CD14-positive monocyte (primary cell): ENCODE data around the gene PRCD. TPM values are rescaled to one million over a fixed set of nuclear protein-coding genes. Genes with fewer than 3 reads are reported as not detected.

Experiments
- DNase-seq, 3 donors: peaks; one replicate each; pipeline ENCODE4 v3.0.0-alpha.2; 2011 to 2022
- H2AFZ ChIP-seq: 2 replicates; pipeline ENCODE4 v1.6.0; 2012; ENCODE audit warnings: mild to moderate bottlenecking, low read depth, low read length, inconsistent platforms; ENCODE audit not compliant: insufficient read depth, poor library complexity, severe bottlenecking
- H3K27ac ChIP-seq, 2 donors: 1 replicate in 1 of 2; 2 replicates in 1 of 2; pipeline ENCODE4 v1.5.1; 2012 to 2013; ENCODE audit warnings: low read length in 2 of 2, control low read depth in 1 of 2, inconsistent platforms in 1 of 2, low read depth in 1 of 2, mild to moderate bottlenecking in 1 of 2
- H3K27me3 ChIP-seq, 2 donors: one replicate each; pipeline versions ENCODE4 v1.6.0 to v1.6.1; 2011 to 2013; ENCODE audit warnings: low read length in 2 of 2; ENCODE audit not compliant: control insufficient read depth in 2 of 2, insufficient read depth in 2 of 2
- H3K36me3 ChIP-seq, 2 donors: replicated peaks in 1 of 2; 1 replicate in 1 of 2; 2 replicates in 1 of 2; pipeline versions ENCODE4 v1.5.1 to v1.6.1; 2012 to 2013; ENCODE audit warnings: low read length in 2 of 2, control low read depth in 1 of 2, inconsistent platforms in 1 of 2, mild to moderate bottlenecking in 1 of 2; ENCODE audit not compliant: insufficient read depth in 2 of 2, control insufficient read depth in 1 of 2
- H3K4me1 ChIP-seq, 2 donors: 1 replicate in 1 of 2; 2 replicates in 1 of 2; pipeline versions ENCODE4 v1.5.1 to v1.6.1; 2012 to 2013; ENCODE audit warnings: low read length in 2 of 2, control low read depth in 1 of 2, inconsistent platforms in 1 of 2, mild to moderate bottlenecking in 1 of 2, moderate library complexity in 1 of 2; ENCODE audit not compliant: insufficient read depth in 2 of 2, control insufficient read depth in 1 of 2
- H3K4me2 ChIP-seq: replicated peaks from 2 replicates; pipeline ENCODE3; 2012; ENCODE audit warnings: low read length, moderate library complexity, mild to moderate bottlenecking; ENCODE audit not compliant: poor library complexity, severe bottlenecking; ENCODE audit errors: extremely low read depth
- H3K4me3 ChIP-seq, 3 experiments: fragments of 200-600 bp in 1 of 3; sonication (generic) in 1 of 3; replicated peaks in 1 of 3; 1 replicate in 2 of 3; 2 replicates in 1 of 3; pipeline ENCODE4 v1.5.1; 2011 to 2013; ENCODE audit warnings: low read length in 3 of 3, mild to moderate bottlenecking in 3 of 3, control low read depth in 2 of 3, low read depth in 2 of 3, inconsistent platforms in 1 of 3, moderate library complexity in 1 of 3
- H3K79me2 ChIP-seq: 2 replicates; pipeline ENCODE4 v1.6.0; 2012; ENCODE audit warnings: mild to moderate bottlenecking, control low read depth, inconsistent platforms, low read length, moderate library complexity; ENCODE audit not compliant: insufficient read depth
- H3K9ac ChIP-seq: 2 replicates; pipeline ENCODE4 v1.6.0; 2017; ENCODE audit warnings: low read length, mild to moderate bottlenecking; ENCODE audit not compliant: insufficient read depth, poor library complexity, severe bottlenecking
- H3K9me3 ChIP-seq, 2 donors: replicated peaks in 1 of 2; 1 replicate in 1 of 2; 2 replicates in 1 of 2; pipeline versions ENCODE4 v1.5.1 to v1.6.1; 2012 to 2013; ENCODE audit warnings: low read length in 2 of 2, control low read depth in 1 of 2; ENCODE audit not compliant: control insufficient read depth in 1 of 2, insufficient read depth in 1 of 2
- H4K20me1 ChIP-seq: 2 replicates; pipeline ENCODE4 v1.6.0; 2012; ENCODE audit warnings: mild to moderate bottlenecking, low read length, control low read depth, moderate library complexity; ENCODE audit not compliant: insufficient read depth
- H3K27ac Mint-ChIP-seq, 7 donors: one replicate each; pipeline ENCODE4 v1.8.0; 2020; ENCODE audit warnings: mild to moderate bottlenecking in 7 of 7, mixed read lengths in 7 of 7, moderate library complexity in 6 of 7, inconsistent platforms in 2 of 7
- H3K27me3 Mint-ChIP-seq, 3 donors: one replicate each; pipeline ENCODE4 v1.8.0; 2021 to 2022; ENCODE audit warnings: low read depth in 3 of 3, mild to moderate bottlenecking in 3 of 3, mixed read lengths in 3 of 3, moderate library complexity in 3 of 3, inconsistent platforms in 1 of 3
- H3K36me3 Mint-ChIP-seq, 2 donors: one replicate each; pipeline ENCODE4 v1.8.0; 2020; ENCODE audit warnings: mixed read lengths in 2 of 2, inconsistent platforms in 1 of 2, mild to moderate bottlenecking in 1 of 2
- H3K4me1 Mint-ChIP-seq: one replicate; pipeline ENCODE4 v1.8.0; 2020; ENCODE audit warnings: mild to moderate bottlenecking, mixed read lengths
- H3K4me3 Mint-ChIP-seq, 2 donors: one replicate each; pipeline ENCODE4 v1.8.0; 2020; ENCODE audit warnings: mild to moderate bottlenecking in 2 of 2, mixed read lengths in 2 of 2, moderate library complexity in 1 of 2
- H3K9me3 Mint-ChIP-seq, 7 donors: one replicate each; pipeline ENCODE4 v1.8.0; 2020 to 2022; ENCODE audit warnings: mixed read lengths in 7 of 7, mild to moderate bottlenecking in 6 of 7, moderate library complexity in 6 of 7, inconsistent platforms in 2 of 7
- WGBS: methylation state at CpG from one replicate; pipeline ENCODE4 v1.1.5; 2013; ENCODE audit warnings: missing lambda C conversion rate; ENCODE audit not compliant: insufficient coverage; 5-methylcytosine and 5-hydroxymethylcytosine counted together
- intact Hi-C, 2 donors: fragments of 100-400 bp; cut with micrococcal nuclease; formaldehyde crosslinking; loops; one replicate each; pipeline versions ENCODE4 v1.15.0 to v1.15.1; 2023
- polyA plus RNA-seq, 3 donors: library from polyadenylated mRNA; depleted of rRNA in 1 of 3; unstranded in 2 of 3; stranded (reverse) in 1 of 3; fragments of 300-500 nt in 2 of 3; fragments of >200 nt in 1 of 3; fragmentation: Illumina TruSeq in 2 of 3; gene quantifications; 1 replicate in 2 of 3; 2 replicates in 1 of 3; pipeline ENCODE4 v1.2.3, GENCODE V29; 2012 to 2021
- TF ChIP-seq, protein P1 (sequence below): fragments of 200-600 bp; IDR thresholded peaks from one replicate; pipeline ENCODE4 v1.8.0; 2022; ENCODE audit warnings: antibody characterized with exemption, mild to moderate bottlenecking

PRCD gene
- polyA plus RNA-seq, 3 donors = not detected

DNA sequence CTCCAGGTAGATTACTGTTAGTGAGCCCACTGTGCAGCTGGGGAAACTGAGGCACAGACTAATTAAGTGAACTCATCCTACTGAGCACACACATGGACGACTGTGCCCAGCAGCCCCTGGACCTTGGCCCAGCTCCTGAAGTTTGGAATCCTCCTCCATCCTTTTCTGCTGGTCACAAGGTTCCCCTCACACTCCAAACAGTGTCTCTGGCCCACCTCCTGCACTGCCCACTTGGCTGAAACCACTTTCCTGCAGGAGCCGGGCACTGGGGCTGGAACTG, 42.2 kb upstream of the PRCD start:
- Mint-ChIP-seq H3K27ac (peak overlapping the region in 3 of 7 donors; percentile 74 to 95 (median 94)), H3K4me1 (peaks cover 85% of the 10 kb centered on the region), H3K27me3 (peaks cover 0 to 2% (median 0%) of the 10 kb centered on the region in 3 donors), H3K9me3 (no peaks in the 10 kb centered on the region), H3K4me3 (no peak overlapping the region), H3K36me3 (peaks cover 40 to 49% of the 10 kb centered on the region in 2 donors)
- intact Hi-C loops = no loop called here
- no peaks in the 10 kb centered on the region for H3K27me3 ChIP-seq
- H3K4me3 ChIP-seq = no peak overlapping the region
- H3K4me2 ChIP-seq = no peak overlapping the region
- H2AFZ ChIP-seq = no peak overlapping the region
- no peak overlapping the region for H3K9ac ChIP-seq
- H4K20me1 ChIP-seq = no peaks in the 10 kb centered on the region
- H3K27ac ChIP-seq = peak overlapping the region in 1 of 2 donors; percentile 38
- peaks cover 74% of the 10 kb centered on the region for H3K79me2 ChIP-seq
- H3K36me3 ChIP-seq = peaks cover 17 to 29% of the 10 kb centered on the region in 2 donors
- WGBS = 94% methylated on average over 2 of the region's 2 CpGs
- TF ChIP-seq, protein P1, sequence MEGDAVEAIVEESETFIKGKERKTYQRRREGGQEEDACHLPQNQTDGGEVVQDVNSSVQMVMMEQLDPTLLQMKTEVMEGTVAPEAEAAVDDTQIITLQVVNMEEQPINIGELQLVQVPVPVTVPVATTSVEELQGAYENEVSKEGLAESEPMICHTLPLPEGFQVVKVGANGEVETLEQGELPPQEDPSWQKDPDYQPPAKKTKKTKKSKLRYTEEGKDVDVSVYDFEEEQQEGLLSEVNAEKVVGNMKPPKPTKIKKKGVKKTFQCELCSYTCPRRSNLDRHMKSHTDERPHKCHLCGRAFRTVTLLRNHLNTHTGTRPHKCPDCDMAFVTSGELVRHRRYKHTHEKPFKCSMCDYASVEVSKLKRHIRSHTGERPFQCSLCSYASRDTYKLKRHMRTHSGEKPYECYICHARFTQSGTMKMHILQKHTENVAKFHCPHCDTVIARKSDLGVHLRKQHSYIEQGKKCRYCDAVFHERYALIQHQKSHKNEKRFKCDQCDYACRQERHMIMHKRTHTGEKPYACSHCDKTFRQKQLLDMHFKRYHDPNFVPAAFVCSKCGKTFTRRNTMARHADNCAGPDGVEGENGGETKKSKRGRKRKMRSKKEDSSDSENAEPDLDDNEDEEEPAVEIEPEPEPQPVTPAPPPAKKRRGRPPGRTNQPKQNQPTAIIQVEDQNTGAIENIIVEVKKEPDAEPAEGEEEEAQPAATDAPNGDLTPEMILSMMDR = no peak
- no peak for DNase-seq
- H3K9me3 ChIP-seq = no peaks in the 10 kb centered on the region
- H3K4me1 ChIP-seq = peaks cover 83 to 90% of the 10 kb centered on the region in 2 donors

DNA sequence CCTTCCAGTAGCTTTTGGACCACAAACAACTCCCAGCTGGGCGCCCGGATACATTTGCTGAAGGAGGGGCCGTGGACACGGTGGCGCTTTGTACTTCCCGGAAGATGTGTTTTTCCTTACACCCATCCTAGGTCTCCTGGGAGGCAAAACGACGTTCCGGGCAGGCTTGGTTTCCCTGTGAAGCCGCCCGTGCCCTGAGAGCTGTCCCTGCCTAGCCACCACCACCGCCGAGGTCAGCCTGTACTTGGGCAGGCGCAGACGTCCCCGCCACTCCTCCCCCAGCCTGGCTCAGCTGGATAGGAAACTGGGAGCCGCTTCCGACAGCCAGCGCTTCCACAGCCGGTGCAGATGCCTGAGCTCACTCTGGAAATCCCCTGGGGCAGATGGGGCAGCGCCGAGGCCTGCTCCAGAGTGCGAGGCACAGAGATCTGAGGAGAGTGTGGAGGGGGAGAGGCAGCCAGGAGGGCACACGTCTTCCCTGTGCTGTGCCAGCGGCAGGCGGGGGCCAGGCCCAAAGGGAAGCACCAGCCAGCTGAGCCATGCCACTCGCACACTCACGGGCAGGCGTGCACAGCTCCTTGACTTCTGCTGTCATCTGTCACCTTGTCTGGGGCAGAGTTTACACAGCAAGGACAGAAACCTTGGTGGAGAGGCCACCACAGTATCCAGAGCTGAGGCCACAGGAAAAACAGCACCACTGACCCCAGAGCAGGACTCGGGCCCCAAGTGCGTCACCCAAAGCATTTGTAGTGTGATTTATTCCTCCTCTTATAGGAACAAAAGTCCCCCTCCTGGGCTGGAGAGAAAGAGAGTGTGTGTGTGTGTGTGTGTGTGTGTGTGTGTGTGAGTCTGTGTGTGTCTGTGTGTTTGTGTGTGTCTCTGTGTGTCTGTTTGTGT, 41.6 kb upstream of the PRCD start:
- H3K27ac Mint-ChIP-seq = peak overlapping the region; percentile 40 to 95 (median 87)
- peaks cover 84 to 92% of the 10 kb centered on the region in 2 donors for H3K4me1 ChIP-seq
- 86% methylated on average over 29 of the region's 31 CpGs for WGBS
- H3K27ac ChIP-seq = peak overlapping the region; percentile 12 to 97
- no peak overlapping the region for H2AFZ ChIP-seq
- DNase-seq = peak in 1 of 3 donors; percentile 43
- no peaks in the 10 kb centered on the region for H3K9me3 Mint-ChIP-seq
- H3K27me3 Mint-ChIP-seq = peaks cover 0 to 2% (median 0%) of the 10 kb centered on the region in 3 donors
- H3K36me3 ChIP-seq = peaks cover 17 to 29% of the 10 kb centered on the region in 2 donors
- TF ChIP-seq, protein P1 = no peak
- intact Hi-C loops = no loop called here
- H3K4me1 Mint-ChIP-seq = peaks cover 87% of the 10 kb centered on the region
- H3K9ac ChIP-seq = no peak overlapping the region
- peak overlapping the region; percentile 100 for H3K4me2 ChIP-seq
- peak overlapping the region in 1 of 3 experiments; percentile 97 for H3K4me3 ChIP-seq
- no peaks in the 10 kb centered on the region for H3K9me3 ChIP-seq
- no peaks in the 10 kb centered on the region for H3K27me3 ChIP-seq
- H3K36me3 Mint-ChIP-seq = peaks cover 40 to 49% of the 10 kb centered on the region in 2 donors
- peak overlapping the region; percentile 87 to 95 for H3K4me3 Mint-ChIP-seq
- peaks cover 73% of the 10 kb centered on the region for H3K79me2 ChIP-seq
- H4K20me1 ChIP-seq = no peaks in the 10 kb centered on the region
